HepG2 (cell line): ENCODE measurements around the gene KMT2B. TPM values are rescaled to one million over a fixed set of nuclear protein-coding genes. Genes with fewer than 3 reads are reported as not detected.

Experiments used
- CEBPG ChIP-seq: IDR thresholded peaks from 2 replicates; pipeline ENCODE4 v1.6.1; 2016
- CREB3 ChIP-seq: sonication (generic); formaldehyde crosslinking; IDR thresholded peaks from 2 replicates; pipeline ENCODE4 v1.5.0; 2020; ENCODE audit warnings: missing genetic modification reagents
- EEA1 ChIP-seq: sonication (generic); formaldehyde crosslinking; IDR thresholded peaks from 2 replicates; pipeline ENCODE4 v1.5.1; 2020; ENCODE audit warnings: mild to moderate bottlenecking, missing genetic modification reagents, borderline replicate concordance
- EHMT2 ChIP-seq: fragments of 200-600 bp; sonication (generic); IDR thresholded peaks from 2 replicates; pipeline ENCODE4 v1.7.0; 2017; ENCODE audit warnings: antibody characterized with exemption, low read depth, low read length, borderline replicate concordance
- ETS1 ChIP-seq: sonication (generic); formaldehyde crosslinking; IDR thresholded peaks from 2 replicates; pipeline ENCODE4 v1.4.0; 2020; ENCODE audit warnings: missing genetic modification reagents
- JUND ChIP-seq: sonication (generic); formaldehyde crosslinking; IDR thresholded peaks from 2 replicates; pipeline ENCODE4 v1.8.0; 2022; ENCODE audit warnings: mild to moderate bottlenecking, missing genetic modification reagents
- KDM2A ChIP-seq: sonication (generic); formaldehyde crosslinking; IDR thresholded peaks from 2 replicates; pipeline ENCODE4 v1.4.0; 2020; ENCODE audit warnings: low read depth, missing genetic modification reagents, borderline replicate concordance
- MXD1 ChIP-seq: sonication (generic); formaldehyde crosslinking; IDR thresholded peaks from 2 replicates; pipeline ENCODE4 v1.4.0; 2020; ENCODE audit warnings: mild to moderate bottlenecking, missing genetic modification reagents
- NCOA1 ChIP-seq: sonication (generic); formaldehyde crosslinking; IDR thresholded peaks from 2 replicates; pipeline ENCODE4 v1.9.0; 2021; ENCODE audit warnings: missing genetic modification reagents
- NR2F6 ChIP-seq, 2 experiments: IDR thresholded peaks; 2 replicates each; pipeline ENCODE4 v1.6.1; 2016; ENCODE audit warnings: antibody characterized with exemption in 1 of 2, mild to moderate bottlenecking in 1 of 2
- PAF1 ChIP-seq: IDR thresholded peaks from 2 replicates; pipeline ENCODE4 v1.6.1; 2016; ENCODE audit warnings: missing genetic modification reagents, missing compliant biosample characterization
- POLR2G ChIP-seq: fragments of 200-400 bp; formaldehyde crosslinking; IDR thresholded peaks from 2 replicates; pipeline ENCODE4 v1.6.1; 2018; ENCODE audit warnings: mild to moderate bottlenecking, low read depth, low read length, moderate library complexity
- REPIN1 ChIP-seq: sonication (generic); formaldehyde crosslinking; IDR thresholded peaks from 2 replicates; pipeline ENCODE4 v1.8.0; 2022; ENCODE audit warnings: missing genetic modification reagents, low read depth, mild to moderate bottlenecking, borderline replicate concordance
- ZBTB10 ChIP-seq: sonication (generic); formaldehyde crosslinking; IDR thresholded peaks from 2 replicates; pipeline ENCODE4 v1.4.0; 2020; ENCODE audit warnings: missing genetic modification reagents, borderline replicate concordance
- ZBTB38 ChIP-seq: sonication (generic); formaldehyde crosslinking; IDR thresholded peaks from 2 replicates; pipeline ENCODE4 v1.5.1; 2020; ENCODE audit warnings: mild to moderate bottlenecking, missing genetic modification reagents
- ZKSCAN8 ChIP-seq: IDR thresholded peaks from 2 replicates; pipeline ENCODE4 v1.6.1; 2016; ENCODE audit warnings: borderline replicate concordance, missing genetic modification reagents, missing compliant biosample characterization
- ZNF18 ChIP-seq: sonication (generic); formaldehyde crosslinking; IDR thresholded peaks from 2 replicates; pipeline ENCODE4 v1.8.0; 2022; ENCODE audit warnings: mild to moderate bottlenecking, missing genetic modification reagents; ENCODE audit not compliant: insufficient replicate concordance
- ZNF280D ChIP-seq: sonication (generic); formaldehyde crosslinking; IDR thresholded peaks from 2 replicates; pipeline ENCODE4 v1.5.1; 2020; ENCODE audit warnings: mild to moderate bottlenecking, missing genetic modification reagents
- ZNF44 ChIP-seq: sonication (generic); formaldehyde crosslinking; IDR thresholded peaks from 2 replicates; pipeline ENCODE4 v1.5.1; 2020; ENCODE audit warnings: mild to moderate bottlenecking, missing genetic modification reagents
- ZNF510 ChIP-seq: sonication (generic); formaldehyde crosslinking; IDR thresholded peaks from 2 replicates; pipeline ENCODE4 v1.4.0; 2020; ENCODE audit warnings: low read depth, mild to moderate bottlenecking, missing genetic modification reagents
- polyA plus RNA-seq, 8 experiments: library from polyadenylated mRNA; depleted of rRNA in 3 of 8; stranded (reverse) in 7 of 8; unstranded in 1 of 8; fragments of >200 nt; fragmentation: Illumina TruSeq in 4 of 8; extraction: Trizol in 4 of 8; gene quantifications; 2 replicates each; pipeline versions ENCODE4 v1.2.1 to v1.2.3, GENCODE V29; 2011 to 2016; ENCODE audit warnings: low read depth in 4 of 8, missing spikeins in 1 of 8, mixed read lengths in 1 of 8; ENCODE audit not compliant: insufficient read depth in 1 of 8
- total RNA-seq, 5 experiments: library from RNA; depleted of rRNA; stranded (reverse); fragments of >200 nt; fragmentation: Illumina TruSeq; extraction: Trizol; gene quantifications; 2 replicates each; pipeline ENCODE4 v1.2.3, GENCODE V29; 2016; ENCODE audit warnings: low read depth in 1 of 5

Gene KMT2B
- total and polyA plus RNA-seq, 2 of the 13 experiments (the other 11 are each of a cell fraction or from before 2014, with no cell fraction given): 6.2 to 16.9 TPM

GRCh38 chr19:35757231-35757748 lies 39.5 kb downstream of the KMT2B start (continued):
- TF ChIP-seq POLR2G (0 out of 2 replicates have a peak, but pooled peaks have one; percentile 19), ETS1 (CRISPR knock-in tag) (no peak), ZNF18 (CRISPR knock-in tag) (no peak), PAF1 (no peak), KDM2A (CRISPR knock-in tag) (peak; percentile 69; the same call in 1 of the 2 replicates), CREB3 (CRISPR knock-in tag) (no peak), REPIN1 (no peak), EEA1 (no peak), ZNF44 (no peak), JUND (no peak), ZBTB10 (no peak), MXD1 (CRISPR knock-in tag) (no peak), ZBTB38 (CRISPR knock-in tag) (no peak), ZNF510 (no peak), EHMT2 (no peak), NR2F6 (IDR thresholded peaks at IDR 0.05) (no peak), NR2F6 (CRISPR knock-in tag; IDR thresholded peaks at IDR 0.05) (no peak), NCOA1 (CRISPR knock-in tag) (0 out of 2 replicates have a peak, but pooled peaks have one; percentile 9), ZKSCAN8 (CRISPR knock-in tag) (no peak), CEBPG (CRISPR knock-in tag) (peak; percentile 58), ZNF280D (CRISPR knock-in tag) (no peak)
